Left ventricle myocardium superior (tissue), 1 donor: Measurements from ENCODE around the gene HSPB1. TPM values are rescaled to one million over a fixed set of nuclear protein-coding genes. Genes with fewer than 3 reads are reported as not detected.
"Not testable (repeated sequence)": the region's sequence is repeated elsewhere in the genome, so short reads cannot be mapped to it uniquely, and the experiment has no call there.

Experiments
- ATAC-seq: fragments of 200-7000 bp; cut with Tn5 transposase; one replicate; pipeline ENCODE4 v1.9.1; 2020; ENCODE audit warnings: mild to moderate bottlenecking, moderate library complexity
- DNase-seq: peaks from one replicate; pipeline ENCODE4 v3.0.0-alpha.2; 2020
- intact Hi-C: fragments of 100-400 bp; cut with micrococcal nuclease; formaldehyde crosslinking; loops from one replicate; pipeline ENCODE4 v1.11.0; 2022
- total RNA-seq: library from RNA; stranded (reverse); fragmentation: NEBNext Ultra II Directional; extraction: Animal tissue kit (Norgen Biotek cat#: 25700); gene quantifications from one replicate; pipeline ENCODE4 v1.2.1, GENCODE V29; 2021
- donor health status: DM: no; HTN: yes; CAD: no; lungs with severe emphysema.

The HSPB1 gene
- total RNA-seq, 1 donor from 2014 or later: 2,442 TPM

DNA sequence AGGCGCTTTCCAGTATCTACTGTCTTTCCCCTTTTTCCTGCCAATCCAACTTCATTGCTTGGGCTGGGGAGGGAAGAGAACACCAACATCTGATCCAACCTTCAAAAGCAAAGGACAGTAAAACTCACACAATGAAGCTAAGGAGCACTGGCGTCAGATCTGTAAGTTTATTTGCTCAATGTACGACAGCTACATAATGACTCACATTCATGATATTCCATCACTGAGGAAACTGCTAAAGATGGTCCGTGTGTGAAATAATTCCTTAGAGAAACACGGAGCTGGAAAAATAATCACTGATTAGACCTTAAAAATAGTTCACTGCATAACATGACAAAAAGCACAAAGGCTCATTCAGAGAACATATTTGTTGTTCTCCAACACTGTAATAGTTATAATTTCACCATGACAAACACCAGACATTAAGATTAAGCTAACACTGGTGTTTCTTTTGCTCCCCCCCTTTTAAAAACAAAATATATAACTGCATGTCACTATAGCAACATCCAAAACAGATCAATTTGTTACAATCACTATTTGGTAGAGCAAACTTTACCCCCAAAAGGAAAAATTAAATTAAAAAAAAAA lies 24.3 kb downstream of the HSPB1 start:
- ATAC-seq: no peak
- no peak for DNase-seq
- intact Hi-C loops: no loop called here

DNA sequence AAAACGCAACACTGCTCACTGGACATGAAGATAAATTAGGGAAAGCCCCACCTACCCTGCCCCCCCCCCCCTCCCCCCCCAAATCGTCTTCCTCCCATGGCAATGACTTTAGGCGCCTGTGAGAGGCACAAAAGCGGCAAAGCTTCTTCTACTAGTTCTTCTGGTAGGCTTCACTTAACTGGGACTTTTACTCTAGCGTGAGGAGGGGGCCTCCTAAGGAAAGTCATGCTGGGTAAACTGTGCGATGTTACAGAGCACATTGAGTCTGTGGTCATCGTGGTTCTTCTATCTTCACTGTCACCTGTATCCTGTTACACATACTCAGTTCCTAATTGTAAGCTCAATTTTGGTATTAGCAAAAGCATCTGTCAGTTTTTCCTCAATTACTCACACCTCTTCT lies 25.1 kb downstream of the HSPB1 start:
- no peak for ATAC-seq
- no peak for DNase-seq
- intact Hi-C loops: no loop called here

DNA sequence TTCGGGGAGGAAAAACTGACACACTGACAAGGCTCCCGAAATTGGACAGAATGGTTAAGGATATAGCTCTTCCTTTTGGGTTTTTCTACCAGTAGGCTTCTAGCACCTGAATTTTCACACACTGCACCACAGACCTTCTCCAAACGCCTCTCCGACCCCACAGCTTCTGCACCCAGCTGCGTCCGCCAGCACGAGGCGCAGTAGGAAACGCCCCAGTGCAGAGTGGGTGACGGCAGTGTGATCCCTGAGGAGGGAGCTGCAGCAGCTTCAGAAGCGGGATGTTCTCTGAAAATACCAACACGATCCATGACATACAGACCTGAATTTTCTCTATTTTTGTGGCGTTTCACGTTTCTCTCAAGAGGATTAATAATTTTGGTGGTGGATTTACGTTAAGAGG lies 25.9 kb downstream of the HSPB1 start:
- no peak for DNase-seq
- no peak for ATAC-seq
- intact Hi-C loops: no loop called here

DNA sequence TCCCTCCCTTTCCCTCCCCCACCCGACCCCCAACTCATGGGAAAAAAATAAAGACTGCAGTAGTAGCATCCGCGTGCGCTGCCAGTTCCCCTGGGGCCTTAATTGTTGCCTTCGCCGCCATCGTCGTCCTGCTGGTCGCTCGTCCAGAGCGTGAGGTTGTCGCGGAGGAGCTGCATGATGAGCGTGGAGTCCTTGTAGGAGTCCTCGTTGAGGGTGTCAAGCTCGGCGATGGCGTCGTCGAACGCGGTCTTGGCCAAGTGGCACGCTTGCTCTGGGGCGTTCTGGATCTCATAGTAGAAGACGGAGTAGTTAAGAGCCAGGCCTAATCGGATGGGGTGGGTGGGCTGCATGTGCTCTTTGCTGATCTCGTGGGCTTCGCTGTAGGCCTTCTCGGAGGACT lies 27.0 kb downstream of the HSPB1 start:
- ATAC-seq: no peak
- DNase-seq: no peak
- intact Hi-C loops: no loop called here

DNA sequence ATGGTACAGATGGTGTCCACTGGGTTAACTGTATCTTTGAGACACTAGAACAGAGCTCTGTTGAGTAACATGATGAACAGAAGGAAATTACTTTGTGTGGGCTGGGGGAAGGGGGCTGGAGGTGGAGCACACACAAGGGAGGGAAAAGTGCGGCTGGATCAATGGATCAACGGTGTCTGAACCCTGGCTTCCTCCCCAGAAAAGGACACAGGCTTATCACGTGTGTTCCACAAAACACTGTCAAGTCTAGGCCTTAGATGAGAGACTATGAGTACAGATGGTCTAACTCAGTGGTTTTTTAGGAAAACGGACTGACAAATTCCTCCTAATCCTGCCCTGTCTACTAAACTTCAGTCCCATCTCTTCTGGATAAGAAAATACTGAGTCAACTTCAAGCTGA lies 27.8 kb downstream of the HSPB1 start:
- intact Hi-C loops: no loop called here
- no peak for DNase-seq
- no peak for ATAC-seq

DNA sequence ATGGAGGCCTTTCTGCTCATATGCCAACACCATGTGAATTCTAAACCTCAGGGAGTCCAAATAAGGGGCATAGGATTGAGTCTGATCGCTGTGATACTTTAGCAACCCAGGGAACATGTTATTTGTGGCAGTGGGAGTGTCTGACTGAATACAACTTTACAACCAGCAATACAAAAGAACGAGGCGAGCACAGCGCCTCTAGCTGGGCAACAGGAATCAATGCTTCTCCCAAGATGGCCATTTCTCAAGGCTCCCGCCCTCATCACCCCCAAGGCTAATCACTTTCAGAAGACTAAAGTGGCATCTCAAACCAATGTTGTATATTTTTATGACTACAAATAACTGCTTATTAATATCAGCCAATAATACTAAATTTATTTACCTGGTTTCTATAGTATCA lies 28.2 kb downstream of the HSPB1 start:
- intact Hi-C loops: no loop called here
- ATAC-seq: no peak
- DNase-seq: no peak

DNA sequence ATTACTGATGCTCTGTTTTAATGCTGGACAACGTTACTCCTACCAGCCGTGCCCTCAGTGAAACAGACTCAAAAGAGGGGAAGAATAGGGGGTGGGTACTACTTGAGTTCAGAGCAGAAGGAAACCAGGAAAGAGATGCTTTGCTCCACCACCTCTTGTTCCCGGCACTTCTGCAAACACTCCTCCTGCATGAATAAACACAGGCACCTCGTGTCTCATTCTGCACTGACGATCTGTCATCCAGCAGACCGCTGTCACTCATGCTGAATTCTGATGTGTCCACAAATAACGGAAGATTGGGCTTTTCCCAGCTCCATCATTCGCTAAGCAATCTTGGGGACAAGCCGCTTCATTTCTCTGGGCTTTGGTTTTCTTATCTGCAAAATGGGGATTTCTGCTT lies 29.6 kb downstream of the HSPB1 start:
- ATAC-seq (no peak), DNase-seq (no peak)
- intact Hi-C loops: no loop called here

DNA sequence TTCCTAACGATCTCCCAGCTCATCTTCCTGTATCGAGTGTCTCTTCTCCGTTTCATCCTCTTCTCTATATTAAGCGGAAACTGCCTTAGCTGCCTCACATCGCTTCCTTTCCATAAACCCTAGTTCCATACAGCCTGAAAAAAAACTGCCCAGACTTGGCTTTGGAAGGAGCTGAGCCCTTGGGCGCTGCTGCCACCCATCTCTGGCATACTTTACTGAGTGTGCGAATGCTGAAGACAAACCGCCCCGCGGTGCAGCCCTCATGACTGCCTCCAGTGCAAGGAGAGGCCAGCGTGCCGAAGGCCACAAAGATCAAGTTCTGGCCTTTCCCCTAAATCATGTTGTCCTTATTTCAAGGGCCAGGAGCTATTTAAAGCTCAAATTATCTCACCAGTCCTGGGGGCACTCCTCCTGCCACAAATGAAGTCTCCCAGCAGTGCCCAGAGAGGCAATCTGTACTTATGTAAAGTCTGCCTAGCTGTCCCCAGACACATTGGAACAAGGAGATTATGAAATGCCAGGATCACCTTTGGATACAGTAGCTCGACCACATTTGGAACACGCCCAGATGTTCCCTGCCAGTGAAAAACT lies 31.1 kb downstream of the HSPB1 start:
- intact Hi-C loops: no loop called here
- DNase-seq (peak; percentile 88), ATAC-seq (peak; percentile 86)

DNA sequence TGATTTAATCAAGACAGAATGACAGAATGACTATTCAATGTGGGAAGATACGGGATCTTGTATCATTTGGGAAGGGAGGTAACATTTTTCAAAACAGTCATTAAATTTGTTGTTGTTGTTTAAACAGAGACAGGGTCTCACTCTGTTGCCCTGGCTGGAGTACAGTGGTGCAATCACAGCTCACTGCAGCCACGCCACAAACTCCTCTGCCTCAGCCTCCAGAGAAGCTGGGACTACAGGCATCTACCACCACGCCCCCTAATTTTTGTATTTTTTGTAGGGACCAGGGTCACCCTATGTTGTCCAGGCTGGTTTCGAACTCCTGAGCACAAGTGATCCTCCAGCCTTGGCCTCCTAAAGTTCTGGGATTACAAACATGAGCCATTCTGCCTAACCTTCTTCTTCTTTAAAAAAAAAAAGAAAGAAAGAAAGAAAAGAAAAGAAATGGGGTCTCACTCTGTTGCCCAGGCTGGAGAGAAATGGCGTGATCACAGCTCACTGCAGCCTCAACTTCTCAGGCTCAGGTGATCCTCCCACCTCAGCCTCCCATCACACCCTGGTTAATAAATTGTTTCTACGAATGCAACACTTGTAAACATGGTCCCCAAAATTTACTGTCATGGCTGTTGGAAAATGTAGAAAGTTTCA lies 32.0 kb downstream of the HSPB1 start:
- ATAC-seq (no peak), DNase-seq (no peak)
- intact Hi-C loops: no loop called here

DNA sequence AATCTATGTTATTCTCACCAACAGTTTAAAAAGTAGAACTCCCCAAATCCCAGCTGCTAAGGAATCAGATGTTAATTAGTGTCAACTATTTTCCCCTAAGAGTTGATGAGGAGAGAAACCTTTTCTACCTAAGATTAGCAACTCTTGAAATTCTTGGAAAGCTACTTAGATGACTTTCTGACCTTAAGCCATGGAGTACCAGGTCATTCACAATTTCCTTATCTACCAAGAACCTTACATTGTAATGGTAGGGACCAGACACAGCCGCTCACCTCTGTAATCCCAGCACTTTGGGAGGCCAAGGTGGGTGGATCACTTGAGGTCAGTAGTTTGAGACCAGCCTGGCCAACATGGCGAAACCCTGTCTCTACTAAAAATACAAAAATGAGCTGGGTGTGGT lies 32.9 kb downstream of the HSPB1 start:
- DNase-seq, ATAC-seq, intact Hi-C loops: not testable (repeated sequence)

DNA sequence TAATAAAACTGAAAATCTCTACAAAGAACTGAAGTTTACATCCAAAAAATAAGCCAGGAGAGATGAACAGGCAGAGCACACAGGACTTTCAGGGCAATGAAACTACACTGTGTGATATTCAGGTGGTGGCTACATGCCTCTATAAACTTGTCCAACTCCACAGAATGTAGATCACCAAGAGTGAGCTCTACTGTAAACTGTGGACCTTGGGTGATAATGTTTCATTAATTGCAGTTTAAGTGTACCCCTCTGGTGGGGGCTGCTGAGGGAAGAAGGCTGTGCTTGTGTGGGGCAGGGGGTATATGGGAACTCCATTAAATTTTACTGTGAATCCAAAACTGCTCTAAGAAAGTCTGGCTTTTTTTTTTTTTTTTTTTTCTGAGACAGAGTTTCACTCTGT lies 33.6 kb downstream of the HSPB1 start:
- intact Hi-C loops: no loop called here
- no peak for ATAC-seq
- no peak for DNase-seq

DNA sequence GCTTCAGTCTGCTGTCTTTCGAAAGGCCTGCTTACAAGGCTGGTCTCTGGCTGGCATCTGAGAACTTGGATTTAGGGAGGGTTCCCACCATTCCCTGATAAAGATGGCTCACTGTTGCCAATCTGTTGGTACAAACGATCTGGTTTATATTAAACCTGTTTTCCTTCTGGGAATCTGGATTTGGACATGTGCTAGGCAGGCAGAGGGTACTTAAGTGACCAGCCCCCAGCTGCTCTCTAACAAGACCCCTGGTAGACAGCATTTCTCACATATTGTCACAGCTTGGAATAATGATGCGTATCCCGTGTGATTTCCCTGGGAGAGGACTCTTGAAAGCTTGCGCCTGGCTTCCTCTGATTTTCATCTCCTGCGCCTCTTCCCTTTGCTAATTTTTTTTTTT lies 34.7 kb downstream of the HSPB1 start:
- intact Hi-C loops: no loop called here
- DNase-seq (no peak), ATAC-seq (no peak)

DNA sequence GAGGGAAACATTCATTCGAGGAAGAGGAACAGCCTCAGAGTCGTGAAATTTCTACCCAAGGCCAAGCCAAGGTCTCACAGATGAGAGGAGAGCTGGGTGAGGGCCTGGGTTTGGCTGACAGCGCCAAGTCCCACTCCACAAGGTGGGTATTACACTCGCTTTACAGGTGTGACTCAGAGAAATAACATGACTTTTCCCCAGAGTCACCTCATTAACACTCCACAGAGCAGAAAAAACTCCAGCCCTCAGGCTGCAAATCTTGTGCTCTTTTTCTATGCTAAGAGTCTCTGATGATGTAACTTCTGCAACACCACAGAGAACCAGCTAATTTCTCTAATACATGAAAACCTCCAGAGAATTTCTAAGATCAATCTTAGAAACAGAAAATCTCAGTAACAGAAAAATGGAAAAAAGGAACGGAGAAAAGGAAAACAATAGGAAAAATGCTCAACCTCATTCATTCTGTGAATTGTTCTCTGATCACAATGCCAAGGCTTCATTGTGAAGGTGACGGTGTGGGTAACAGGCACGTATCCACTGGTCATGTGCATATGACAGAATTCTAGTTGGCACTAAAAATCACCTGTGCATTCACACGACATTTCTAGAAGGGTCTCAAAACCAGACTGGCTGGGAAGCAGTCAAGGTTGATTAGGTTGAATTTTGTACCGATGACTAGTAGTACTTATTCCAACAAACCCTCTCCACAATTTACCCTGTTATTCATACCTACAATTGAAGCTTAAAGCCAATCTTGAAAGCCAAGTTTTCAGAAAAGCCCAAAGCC lies 36.0 kb downstream of the HSPB1 start:
- ATAC-seq: no peak
- DNase-seq: no peak
- intact Hi-C loops: no loop called here

DNA sequence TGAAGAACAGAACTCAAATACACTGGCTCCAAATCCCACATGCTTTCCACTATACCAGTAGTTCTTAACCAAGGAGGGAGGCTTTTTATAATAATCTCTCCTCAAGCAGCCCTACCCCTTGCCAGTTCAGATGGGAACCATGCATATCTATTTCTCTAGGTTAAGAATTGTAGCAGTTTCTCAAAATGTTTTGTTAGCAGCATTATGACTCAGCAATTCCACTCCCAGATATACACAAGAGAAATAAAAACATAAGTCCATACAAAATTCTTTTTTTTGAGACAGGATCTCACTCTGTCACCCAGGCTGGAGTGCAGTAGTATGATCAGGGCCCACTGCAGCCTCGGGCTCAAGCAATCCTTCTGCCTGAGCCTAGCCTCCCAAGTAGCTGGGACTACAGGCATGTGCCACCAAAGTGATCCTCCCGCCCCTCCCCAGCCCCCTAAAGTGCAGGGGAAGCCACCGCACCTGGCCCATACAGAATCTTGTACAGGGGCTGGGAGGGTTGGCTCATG lies 38.2 kb downstream of the HSPB1 start:
- intact Hi-C loops: no loop called here
- ATAC-seq (peak; percentile 20), DNase-seq (no peak)

DNA sequence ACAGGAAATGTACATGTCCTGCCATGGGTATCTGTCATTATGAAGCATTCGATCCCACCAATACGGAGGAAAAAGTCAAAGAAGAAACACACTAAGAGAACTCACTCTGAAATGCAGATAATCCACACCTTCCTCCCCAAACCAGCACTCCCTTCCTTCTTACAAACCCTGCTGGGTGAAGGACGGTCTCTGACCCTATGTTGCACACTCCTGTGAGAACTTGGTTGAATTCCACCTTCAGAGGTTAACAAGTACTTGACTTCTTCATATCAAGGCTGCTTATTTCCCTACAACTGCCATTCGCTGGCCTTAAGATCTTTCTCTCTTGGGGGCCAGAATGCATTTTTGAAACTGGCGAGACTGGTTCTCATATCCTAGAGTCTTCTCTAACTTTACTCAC lies 39.7 kb downstream of the HSPB1 start:
- ATAC-seq (no peak), DNase-seq (no peak)
- intact Hi-C loops: no loop called here

DNA sequence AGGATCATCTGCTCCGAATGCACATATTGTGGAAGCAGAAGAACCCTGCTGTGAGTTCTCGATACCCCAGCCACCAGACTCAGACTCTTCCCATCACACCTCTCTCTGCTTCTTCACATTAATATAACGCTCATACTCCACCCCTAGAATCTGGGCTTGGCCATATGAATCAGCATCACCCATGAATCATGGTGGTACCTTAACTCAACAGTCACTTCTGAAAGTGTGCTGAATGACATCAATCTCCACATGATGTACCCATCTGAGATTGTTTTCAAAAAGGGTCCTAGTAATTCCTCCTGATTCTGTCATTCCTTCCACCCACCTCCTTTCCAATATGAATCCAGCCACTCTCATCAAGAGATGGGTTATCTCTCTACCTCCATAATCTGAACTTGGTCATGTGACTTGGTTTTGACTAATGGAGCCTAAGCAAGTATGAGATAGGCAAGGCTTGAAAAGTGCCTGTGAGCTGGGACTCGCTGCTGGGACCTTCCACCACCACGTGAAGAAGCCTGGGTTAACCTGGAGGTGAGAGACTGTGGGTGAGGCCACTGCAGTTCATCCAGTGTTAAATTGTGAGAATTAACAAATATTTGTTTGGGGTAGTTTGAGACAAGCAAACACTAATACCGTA lies 40.9 kb downstream of the HSPB1 start:
- ATAC-seq: no peak
- no peak for DNase-seq
- intact Hi-C loops: no loop called here

DNA sequence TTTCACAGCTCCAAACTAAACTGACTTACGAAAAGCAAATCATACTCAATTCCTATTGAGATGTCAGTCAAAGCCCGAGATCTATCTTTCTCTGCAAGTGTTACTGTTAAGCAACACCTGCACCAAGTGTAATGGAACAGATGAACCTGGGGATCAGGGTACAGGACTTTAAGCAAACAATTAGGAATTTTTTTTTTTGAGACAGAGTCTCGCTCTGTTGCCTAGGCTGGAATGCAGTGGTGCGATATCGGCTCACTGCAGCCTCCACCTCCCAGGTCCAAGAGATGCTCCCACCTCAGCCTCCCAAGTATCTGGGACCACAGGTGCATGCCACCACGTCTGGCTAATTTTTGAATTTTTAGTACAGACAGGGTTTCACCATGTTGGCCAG lies 41.5 kb downstream of the HSPB1 start:
- no peak for DNase-seq
- ATAC-seq: no peak
- intact Hi-C loops: no loop called here

DNA sequence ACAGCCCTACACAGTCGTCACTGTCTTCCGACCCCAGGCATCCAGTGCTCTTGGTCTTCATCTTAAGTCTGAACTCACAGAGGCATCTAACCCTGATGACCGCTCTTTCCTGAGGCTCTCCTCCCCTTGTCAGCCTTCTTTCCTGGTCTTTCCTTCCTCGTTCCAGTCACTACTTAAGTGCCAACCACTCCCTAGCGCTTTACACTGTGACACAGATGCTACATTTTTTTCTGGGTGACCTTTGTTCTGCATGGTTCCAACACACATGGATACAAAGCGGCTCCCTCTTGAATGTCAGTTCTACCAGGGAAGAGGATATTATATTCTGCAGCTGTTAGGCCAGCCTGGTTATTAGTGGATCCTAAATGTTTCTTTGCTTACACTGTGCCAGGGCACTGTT lies 43.6 kb downstream of the HSPB1 start:
- intact Hi-C loops: no loop called here
- DNase-seq (no peak), ATAC-seq (peak; percentile 22)

DNA sequence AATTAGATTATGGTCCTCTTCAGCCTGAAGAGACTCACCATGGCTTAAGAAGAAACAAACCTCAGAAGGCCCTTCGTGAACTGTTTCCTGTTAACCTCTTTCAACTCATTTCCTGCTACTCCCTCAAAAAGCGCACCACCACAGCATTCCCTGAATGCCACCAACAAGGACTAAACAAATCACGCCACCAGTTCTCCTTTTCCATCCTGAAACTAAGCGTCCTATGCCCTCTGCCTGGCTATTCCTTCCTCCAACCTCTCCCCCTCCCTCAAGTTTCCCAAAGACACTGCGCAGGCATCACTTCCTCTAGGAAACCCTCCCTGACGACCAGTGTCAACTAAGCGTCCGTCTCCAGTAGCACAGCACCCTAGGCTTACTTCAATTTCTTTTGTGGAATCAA lies 44.3 kb downstream of the HSPB1 start:
- intact Hi-C loops: no loop called here

DNA sequence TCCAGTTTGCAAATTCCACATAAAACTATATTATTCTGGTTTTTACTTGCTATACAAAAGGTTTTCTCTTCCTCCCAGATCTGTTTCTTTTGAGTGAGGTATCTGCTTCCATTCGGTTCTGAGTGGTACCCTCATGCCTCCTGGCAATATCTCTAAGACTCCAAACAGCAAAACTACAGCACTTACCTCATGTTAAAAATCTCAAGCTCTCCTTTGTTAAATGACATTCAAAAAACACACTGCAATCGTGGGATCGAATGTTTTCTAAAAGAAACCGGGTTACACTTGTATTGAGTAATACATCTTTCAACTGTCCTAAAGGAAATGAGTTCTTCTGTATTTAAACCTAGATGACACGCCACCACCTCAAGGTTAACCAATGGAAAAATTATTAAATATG lies 45.2 kb downstream of the HSPB1 start:
- intact Hi-C loops: no loop called here
- no peak for DNase-seq

More for the DNA sequence above, 44.3 kb downstream of the HSPB1 start:
- DNase-seq: no peak
- peak; percentile 13 for ATAC-seq

More for the DNA sequence above, 45.2 kb downstream of the HSPB1 start:
- no peak for ATAC-seq
